Measurements from ENCODE around the gene MED14.

DNA sequence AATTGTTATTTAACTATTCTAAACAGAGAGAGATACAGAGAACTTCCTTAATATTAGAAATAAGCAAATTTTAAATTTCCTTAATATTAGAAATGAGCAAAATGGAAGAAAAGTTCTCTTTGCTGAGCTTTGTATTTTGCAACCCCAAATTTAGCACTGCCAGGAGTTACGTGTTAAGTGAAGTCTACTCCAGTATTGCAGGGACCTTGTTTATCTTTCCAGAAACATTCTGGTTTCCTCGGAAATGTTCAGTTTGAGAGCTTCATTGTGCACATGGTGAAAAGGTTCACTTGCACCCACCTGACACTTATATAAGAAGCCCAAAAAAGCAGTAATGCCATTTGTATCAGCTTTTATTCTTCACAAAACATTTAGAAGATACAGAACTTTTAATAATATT lies 81.8 kb downstream of the MED14 start:
- TF ChIP-seq, protein P1, sequence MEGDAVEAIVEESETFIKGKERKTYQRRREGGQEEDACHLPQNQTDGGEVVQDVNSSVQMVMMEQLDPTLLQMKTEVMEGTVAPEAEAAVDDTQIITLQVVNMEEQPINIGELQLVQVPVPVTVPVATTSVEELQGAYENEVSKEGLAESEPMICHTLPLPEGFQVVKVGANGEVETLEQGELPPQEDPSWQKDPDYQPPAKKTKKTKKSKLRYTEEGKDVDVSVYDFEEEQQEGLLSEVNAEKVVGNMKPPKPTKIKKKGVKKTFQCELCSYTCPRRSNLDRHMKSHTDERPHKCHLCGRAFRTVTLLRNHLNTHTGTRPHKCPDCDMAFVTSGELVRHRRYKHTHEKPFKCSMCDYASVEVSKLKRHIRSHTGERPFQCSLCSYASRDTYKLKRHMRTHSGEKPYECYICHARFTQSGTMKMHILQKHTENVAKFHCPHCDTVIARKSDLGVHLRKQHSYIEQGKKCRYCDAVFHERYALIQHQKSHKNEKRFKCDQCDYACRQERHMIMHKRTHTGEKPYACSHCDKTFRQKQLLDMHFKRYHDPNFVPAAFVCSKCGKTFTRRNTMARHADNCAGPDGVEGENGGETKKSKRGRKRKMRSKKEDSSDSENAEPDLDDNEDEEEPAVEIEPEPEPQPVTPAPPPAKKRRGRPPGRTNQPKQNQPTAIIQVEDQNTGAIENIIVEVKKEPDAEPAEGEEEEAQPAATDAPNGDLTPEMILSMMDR (IDR thresholded peaks at IDR 0.05; ENCODE audit: insufficient read depth, low read depth, low read length), result no peak
- no peak for TF ChIP-seq EZH2 (IDR thresholded peaks at IDR 0.05; ENCODE audit: insufficient read depth, low read length)
